Effector CD4-positive, alpha-beta T cell (primary cell): ENCODE measurements around the gene XYLT1.
"Not testable (repeated sequence)": the region's sequence is repeated elsewhere in the genome, so short reads cannot be mapped to it uniquely, and the experiment has no call there.

Experiments
- DNase-seq: peaks from one replicate; pipeline ENCODE4 v3.0.0-alpha.2; 2020

The XYLT1 gene

DNA sequence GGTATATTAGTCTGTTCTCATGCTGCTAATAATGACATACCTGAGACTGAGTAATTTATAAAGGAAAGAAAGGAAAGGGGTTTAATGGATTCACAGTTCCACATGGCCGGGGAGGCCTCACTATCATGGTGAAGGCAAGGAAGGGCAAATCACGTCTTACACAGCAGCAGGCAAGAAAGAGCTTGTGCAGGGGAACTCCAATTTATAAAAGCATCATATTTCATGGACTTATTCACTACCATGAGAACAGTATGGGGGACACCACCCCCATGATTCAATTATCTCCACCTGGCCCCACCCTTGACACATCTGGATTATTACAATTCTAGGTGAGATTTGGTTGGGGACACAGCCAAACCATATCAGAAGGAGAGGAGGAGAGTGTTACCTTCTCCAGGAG, 17.7 kb upstream of the XYLT1 start:
- no peak for DNase-seq

GRCh38 chr16:17483351-17483750, 12.6 kb upstream of the XYLT1 start:
- DNase-seq: no peak

- not testable (repeated sequence) for DNase-seq
Observed at GRCh38 chr16:17482341-17482740, 11.6 kb upstream of the XYLT1 start.

DNA sequence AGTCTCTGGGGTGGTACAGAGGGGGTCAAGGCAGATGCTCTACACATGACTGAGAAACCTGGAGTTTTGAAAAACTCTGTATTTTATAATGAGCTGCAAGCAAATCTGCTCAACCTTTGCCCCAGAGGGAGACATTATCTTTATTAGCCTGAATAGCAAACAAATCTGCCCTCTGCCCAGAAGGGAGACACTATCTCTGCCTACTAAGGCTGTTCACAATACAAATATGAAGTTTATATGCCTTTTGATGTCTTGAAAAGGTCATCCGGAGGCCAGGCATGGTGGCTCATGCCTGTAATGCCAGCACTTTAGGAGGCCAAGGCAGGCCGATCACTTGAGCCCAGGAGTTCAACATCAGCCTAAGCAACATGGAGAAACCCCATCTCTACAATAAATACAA, 11.0 kb upstream of the XYLT1 start:
- no peak for DNase-seq

- not testable (repeated sequence) for DNase-seq
Observed at GRCh38 chr16:17477260-17477545, 6.4 kb upstream of the XYLT1 start.

DNA sequence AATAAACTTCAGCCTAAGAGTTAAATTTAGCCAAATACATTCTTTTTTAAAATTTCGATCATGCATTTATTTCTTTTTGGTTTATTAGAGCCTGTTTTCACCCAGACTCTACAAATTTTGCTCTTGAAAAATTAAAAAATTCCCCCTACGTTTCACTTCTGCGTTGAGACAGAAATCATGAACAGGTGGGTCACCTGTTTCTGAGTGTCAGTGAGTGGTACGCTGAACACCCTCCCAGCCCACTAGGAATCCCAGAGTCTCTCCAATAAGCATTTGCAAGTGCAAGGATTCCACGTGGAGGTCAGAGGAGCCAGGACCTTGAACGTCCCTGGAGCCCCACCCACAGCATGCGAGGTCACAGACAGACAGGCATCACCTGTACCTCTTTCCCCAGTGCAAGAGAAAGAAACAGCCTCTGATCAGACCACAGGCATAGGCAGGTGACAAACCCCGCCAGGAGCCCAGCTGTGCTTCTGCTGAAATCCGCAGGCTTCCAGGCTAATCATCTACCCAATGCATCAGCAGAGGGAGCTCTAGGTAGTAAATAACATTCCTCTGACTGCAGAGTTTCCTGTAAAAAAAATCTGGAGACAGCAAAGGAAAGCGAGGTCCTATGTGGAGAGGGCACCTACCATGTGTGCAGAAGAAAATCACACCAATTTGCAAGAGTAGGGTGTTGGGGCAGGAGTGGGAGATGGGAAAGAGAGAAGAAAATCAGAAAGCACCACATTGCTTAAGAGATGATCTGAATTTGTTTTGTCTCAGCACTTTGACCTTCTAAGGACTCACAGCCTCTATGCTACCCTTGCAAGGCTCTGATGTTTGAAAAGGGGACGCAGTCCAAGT, 5.9 kb upstream of the XYLT1 start:
- no peak for DNase-seq

GRCh38 chr16:17475104-17475503, 4.3 kb upstream of the XYLT1 start:
- DNase-seq: no peak

- no peak for DNase-seq
Observed at GRCh38 chr16:17474572-17474971, 3.8 kb upstream of the XYLT1 start.

DNA sequence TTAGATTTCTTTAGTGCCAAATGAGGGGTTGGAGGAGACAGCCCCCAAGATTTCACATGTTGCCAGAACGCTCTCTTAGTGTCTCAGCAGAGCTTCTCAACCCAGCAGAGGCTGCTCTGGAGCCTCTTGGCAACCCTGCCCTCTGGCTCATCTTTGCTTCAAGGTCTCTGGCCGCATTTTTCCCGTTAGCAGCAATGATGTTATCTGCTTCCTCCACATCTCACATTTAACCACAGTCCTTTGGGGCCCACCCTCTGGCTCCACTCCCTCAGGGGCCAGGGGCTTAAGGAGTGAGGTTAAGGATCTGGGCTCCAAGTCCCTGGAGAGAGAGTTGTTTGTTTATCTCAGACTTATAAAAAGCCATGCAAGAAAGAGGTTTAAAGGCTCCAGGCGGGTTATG, 3.3 kb upstream of the XYLT1 start:
- no peak for DNase-seq

DNA sequence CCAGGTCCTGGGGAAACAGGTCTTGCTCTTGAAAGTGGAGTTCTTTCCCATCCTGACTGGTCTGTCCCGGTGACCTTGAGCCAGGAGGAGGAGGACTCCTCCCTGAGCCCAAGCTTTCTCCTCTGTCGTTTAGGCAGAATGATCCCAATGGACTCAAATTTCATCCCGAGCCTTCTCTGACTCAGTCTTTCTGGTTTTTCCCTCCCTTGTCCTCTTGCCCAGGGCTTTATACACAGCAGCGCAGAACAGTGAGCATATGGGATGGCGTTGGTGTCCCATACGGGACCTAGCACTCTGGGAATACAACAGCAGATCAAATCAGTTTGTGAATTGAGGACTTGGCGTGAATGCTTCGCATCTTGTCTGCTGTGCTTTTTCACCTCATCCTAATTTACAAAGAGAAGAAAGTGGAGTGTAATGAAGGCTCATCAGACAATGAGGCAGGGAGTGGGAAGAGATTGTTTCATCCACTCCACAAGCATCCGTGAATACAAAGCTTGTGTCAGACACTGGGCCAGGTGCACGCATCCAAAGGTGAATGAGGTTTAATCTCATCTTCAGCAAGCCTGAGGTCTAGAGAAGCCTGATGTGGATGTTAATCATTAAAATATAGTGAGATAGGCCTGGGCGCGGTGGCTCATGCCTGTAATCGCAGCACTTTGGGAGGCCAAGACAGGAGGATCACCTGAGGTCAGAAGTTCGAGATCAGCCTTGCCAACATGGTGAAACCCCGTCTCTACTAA, 1.1 kb upstream of the XYLT1 start:
- DNase-seq: no peak

GRCh38 chr16:17470182-17470907, 415 bp downstream of the XYLT1 start:
- DNase-seq: peak; percentile 8

DNA sequence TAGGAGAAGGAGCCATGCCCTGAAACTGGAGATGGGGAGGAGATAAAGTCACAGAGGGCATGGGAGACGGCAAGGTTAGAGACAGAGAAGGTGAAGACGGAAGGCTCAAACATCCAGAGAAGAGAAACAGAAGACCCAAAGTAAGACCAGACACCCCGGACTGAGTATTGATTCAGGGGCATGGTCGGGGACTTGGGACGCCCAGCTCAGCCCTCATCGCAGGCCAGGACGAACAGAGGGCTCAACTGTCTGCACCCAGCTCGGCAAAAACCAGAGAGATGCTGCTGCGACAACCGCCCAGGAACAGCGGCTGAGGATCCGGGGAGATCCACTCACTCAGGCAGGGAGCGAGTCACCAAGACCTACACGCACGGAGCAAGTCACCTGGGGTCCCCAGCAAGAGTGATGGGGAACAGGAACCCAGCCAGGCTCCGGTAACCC, 999 bp downstream of the XYLT1 start:
- DNase-seq: peak; percentile 14

DNA sequence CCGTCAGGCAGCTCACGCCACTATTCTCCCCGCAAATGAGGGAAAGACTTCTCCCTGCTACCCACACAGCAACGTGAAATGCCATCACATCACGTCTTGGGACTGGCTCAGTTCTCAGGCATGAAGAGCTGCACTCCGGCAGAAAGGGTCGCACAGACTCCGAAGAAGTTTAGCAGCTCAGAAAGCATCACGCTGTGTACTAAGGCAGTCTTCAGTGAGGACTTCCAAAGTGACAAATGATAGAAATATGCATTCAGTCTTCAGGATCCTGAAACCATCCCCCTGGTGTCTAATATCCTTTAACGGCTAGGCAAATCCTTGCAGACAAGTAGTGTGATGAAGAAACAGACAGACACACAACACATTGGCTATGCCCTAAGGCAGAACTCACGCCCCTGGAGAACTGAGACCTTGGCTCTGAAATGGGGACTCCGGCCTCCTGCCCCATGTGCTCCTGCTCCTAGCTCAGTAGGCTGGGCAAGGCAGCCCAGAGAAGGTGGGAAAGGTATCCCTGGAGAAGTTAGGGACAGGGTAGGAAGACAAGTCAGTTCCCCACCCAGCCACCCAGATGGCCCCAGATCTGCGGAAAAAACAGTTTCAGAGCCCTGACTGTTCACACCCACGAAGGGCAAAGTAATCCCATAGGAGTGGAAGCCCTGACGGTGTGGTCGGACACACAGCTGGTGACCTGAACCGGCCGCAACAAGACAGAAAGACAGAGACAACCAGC, 1.6 kb downstream of the XYLT1 start:
- no peak for DNase-seq

- DNase-seq: no peak
Observed at GRCh38 chr16:17468611-17469010, 2.1 kb downstream of the XYLT1 start.

GRCh38 chr16:17467923-17468540, 2.7 kb downstream of the XYLT1 start:
- DNase-seq: peak; percentile 19

DNA sequence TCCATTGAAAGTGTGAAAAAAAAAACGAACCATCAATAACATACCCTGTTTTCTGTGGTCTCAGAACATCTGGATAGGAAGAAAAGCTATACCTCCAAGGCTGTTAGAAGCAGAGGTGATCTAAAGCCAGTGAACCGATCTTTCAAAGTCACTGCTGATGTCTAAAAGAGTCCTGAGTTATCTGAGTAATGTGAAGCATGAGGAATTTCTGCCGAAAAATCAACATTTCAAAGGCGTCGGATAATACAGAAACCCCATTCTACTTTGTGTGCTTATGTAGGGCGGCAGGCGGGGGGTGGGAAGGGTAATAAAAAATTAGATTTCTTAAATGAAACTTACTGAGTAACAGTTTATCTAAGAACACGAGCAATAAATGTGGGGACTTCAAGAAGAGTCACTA, 3.9 kb downstream of the XYLT1 start:
- no peak for DNase-seq

DNA sequence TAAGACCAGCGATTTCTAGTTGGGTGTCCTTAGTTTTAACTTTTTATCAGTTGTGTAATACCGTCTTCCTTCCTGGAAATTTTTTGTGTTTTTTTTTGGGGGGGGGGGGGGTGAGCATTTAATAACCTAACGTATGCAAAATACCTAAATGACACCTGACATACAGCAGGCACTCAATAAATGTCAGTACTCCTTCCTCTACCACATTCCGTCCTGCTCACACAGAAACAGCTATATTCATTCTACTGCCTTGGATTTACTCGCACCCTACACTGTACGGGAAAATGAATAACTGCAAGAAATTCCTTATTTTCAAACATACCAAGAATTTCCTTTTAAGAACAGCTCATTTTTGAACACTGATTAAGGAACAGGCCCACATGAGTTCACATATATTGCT, 5.3 kb downstream of the XYLT1 start:
- no peak for DNase-seq

- DNase-seq: no peak
Observed at GRCh38 chr16:17463335-17463734, 7.4 kb downstream of the XYLT1 start.

GRCh38 chr16:17461951-17462729, 8.6 kb downstream of the XYLT1 start:
- no peak for DNase-seq

GRCh38 chr16:17460890-17461289, 9.9 kb downstream of the XYLT1 start:
- DNase-seq: no peak

DNA sequence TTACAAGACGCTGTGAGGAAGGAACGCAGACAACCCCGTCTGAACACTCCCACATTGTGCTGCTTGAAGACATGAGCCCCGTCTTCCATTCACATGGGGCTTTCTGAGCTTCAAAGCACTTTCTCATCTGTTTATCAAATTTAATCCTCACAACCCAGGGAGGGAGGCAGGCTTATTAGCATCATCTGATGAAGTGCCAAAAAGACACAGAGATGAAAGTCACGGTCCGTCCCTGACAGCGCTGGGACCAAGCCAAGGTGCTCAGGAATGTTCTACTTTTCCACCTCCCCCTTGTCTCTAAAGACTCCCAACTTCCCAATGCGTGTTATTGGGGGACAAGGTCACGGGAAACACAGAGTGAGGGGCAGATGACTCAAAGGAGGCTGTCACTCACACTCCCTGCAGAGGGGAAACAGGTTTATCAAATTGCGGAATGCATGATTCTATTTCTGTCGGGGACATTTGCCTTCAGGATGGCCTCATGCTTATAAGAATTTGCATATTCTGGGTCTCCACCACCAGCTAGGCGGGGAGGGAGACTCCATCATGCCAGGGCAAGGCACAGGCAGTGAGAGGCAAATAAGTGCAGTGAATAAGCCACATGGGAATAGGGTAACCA, 10.7 kb downstream of the XYLT1 start:
- no peak for DNase-seq
